Measurements from ENCODE around the gene TXNDC17. TPM values are rescaled to one million over a fixed set of nuclear protein-coding genes. Genes with fewer than 3 reads are reported as not detected.
"Not testable (repeated sequence)": the region's sequence is repeated elsewhere in the genome, so short reads cannot be mapped to it uniquely, and the experiment has no call there.

Gene TXNDC17
- total RNA-seq, 1 donor from 2014 or later: 89.4 TPM

DNA sequence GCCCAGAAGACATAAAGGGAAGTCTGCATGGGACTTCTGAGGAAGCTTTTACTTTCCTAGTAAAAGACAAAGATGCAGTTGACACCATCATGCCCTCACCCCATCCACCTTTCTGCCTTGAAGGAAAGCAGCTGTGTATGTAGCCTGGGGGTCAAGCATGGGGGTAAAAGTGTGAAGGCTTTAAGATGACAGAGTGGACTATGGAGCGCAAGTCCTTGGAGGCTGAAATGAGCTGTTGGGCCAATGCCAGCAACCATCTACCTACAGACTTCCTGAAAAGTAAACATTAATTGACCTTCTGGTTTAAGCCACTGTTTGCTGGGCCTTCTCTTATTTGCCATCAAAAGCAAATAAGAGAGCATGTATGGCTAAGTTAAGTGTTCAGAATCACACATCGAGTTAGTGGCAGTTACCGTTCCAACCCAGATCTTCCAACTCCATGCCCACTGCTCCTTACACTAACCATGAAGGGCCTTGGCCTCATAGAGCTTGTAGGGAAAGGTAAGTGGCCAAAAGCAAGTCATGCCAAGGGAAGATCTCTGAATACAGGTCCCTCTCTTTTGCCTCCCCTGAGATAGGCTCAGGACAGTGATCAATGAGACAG lies 42.3 kb downstream of the TXNDC17 start:
- no peak for DNase-seq (ENCODE audit: low spot score)

- DNase-seq (ENCODE audit: low spot score): no peak
Measured at GRCh38 chr17:6683730-6684459, 43.0 kb downstream of the TXNDC17 start.

DNA sequence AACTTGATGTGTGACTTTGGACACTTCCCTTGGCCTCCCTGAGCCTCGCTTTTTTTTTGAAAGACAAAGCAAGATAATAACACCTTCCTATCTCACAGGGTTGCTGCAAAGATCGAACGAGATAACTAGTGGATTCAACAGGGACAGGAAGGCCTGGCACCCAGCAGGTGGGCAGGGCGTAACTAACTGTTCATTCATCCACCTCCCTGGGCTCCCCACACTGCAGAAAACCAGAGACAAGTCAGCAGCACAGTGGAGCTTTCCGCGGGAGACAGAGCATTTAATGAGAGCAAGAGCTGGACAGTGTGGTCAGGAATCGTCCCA lies 43.6 kb downstream of the TXNDC17 start:
- DNase-seq (ENCODE audit: low spot score): no peak

GRCh38 chr17:6684881-6685767 lies 44.3 kb downstream of the TXNDC17 start:
- DNase-seq (ENCODE audit: low spot score): no peak

- no peak for DNase-seq (ENCODE audit: low spot score)
Measured at GRCh38 chr17:6686026-6686425, 45.2 kb downstream of the TXNDC17 start.

- DNase-seq (ENCODE audit: low spot score): no peak
Measured at GRCh38 chr17:6688944-6689343, 48.1 kb downstream of the TXNDC17 start.

DNA sequence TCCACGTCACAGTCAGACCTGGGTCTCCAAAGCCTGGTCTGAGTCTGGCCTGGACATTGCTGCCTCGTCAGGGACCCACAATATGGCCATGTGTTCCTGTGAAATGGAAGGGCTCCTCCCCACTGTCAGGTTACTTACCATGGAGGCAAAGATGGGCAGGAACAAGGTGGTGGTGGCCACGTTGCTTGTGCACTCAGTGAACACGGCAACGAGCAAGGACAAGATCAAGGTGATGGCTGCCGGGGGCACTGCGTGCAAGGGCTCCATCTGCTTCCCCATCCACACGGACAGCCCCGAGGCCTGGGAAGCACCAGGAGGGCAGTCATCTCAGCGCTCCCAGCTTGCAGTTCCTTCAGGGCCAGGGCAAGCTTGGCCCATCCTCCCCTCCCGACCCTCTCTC lies 49.8 kb downstream of the TXNDC17 start:
- no peak for DNase-seq (ENCODE audit: low spot score)

DNA sequence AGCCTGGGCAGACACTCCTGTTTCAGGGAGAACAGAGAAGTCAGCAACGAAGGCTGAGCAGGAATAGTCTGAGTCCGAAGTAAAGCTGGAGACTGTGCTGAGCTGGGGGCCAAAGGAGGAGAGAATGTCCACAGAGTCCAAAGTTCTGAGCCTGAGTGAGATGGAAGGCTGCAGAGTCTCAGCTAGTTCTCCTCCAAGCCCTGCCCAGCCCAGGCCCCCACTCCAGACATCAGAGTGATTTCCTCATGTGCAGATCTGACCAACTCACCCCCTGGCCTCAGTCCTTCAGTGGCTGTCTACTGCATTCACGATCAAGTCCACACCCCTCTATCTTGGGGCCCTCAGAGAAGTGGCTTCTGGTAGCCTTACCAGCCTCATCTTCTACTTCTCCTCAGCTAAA lies 50.7 kb downstream of the TXNDC17 start:
- DNase-seq (ENCODE audit: low spot score): no peak

GRCh38 chr17:6691958-6692357 lies 51.1 kb downstream of the TXNDC17 start:
- not testable (repeated sequence) for DNase-seq (ENCODE audit: low spot score)

Other genes with a start within 250 kb of the TXNDC17 start
- gene AIPL1, start 205.9 kb upstream of the TXNDC17 start, total RNA-seq: not detected
- gene PIMREG, start 196.6 kb upstream of the TXNDC17 start, total RNA-seq: 0.42 TPM
- 5.8 TPM for gene PITPNM3, start 84.5 kb upstream of the TXNDC17 start, total RNA-seq
- gene KIAA0753, start 349 bp upstream of the TXNDC17 start, total RNA-seq: 42.1 TPM
- 23.9 TPM for gene MED31, start 10.5 kb downstream of the TXNDC17 start, total RNA-seq
- 1.8 TPM for gene C17orf100, start 10.7 kb downstream of the TXNDC17 start, total RNA-seq
- gene SLC13A5, start 72.3 kb downstream of the TXNDC17 start, total RNA-seq: not detected
- 55.0 TPM for gene XAF1, start 115.0 kb downstream of the TXNDC17 start, total RNA-seq
- gene FBXO39, start 135.2 kb downstream of the TXNDC17 start, total RNA-seq: 0.23 TPM
- not detected for gene TEKT1, start 190.7 kb downstream of the TXNDC17 start, total RNA-seq